Mesenchymal stem cell (in vitro differentiated cells and primary cell): ENCODE measurements around the gene OR2A14.

Source experiments
- DNase-seq: peaks from one replicate; pipeline ENCODE4 v3.0.0-alpha.2; 2013
- H2AFZ ChIP-seq: one replicate; pipeline ENCODE4 v1.6.1; 2013; ENCODE audit warnings: low read depth, mild to moderate bottlenecking, control low read depth, inconsistent platforms, low read length, moderate library complexity
- H2AK5ac ChIP-seq: 2 replicates; pipeline ENCODE4 v1.6.1; 2013; ENCODE audit warnings: low read length, moderate library complexity, mild to moderate bottlenecking, inconsistent platforms; ENCODE audit not compliant: severe bottlenecking
- H2BK120ac ChIP-seq: one replicate; pipeline ENCODE4 v1.6.1; 2013; ENCODE audit warnings: low read depth, mild to moderate bottlenecking, inconsistent platforms, low read length, moderate library complexity
- H2BK12ac ChIP-seq, 2 experiments: one replicate each; pipeline ENCODE4 v1.6.1; 2013; ENCODE audit warnings: inconsistent platforms in 2 of 2, low read length in 2 of 2, mild to moderate bottlenecking in 2 of 2, moderate library complexity in 2 of 2, control low read depth in 1 of 2
- H2BK15ac ChIP-seq: one replicate; pipeline ENCODE4 v1.6.1; 2013; ENCODE audit warnings: mild to moderate bottlenecking, low read depth, inconsistent platforms; ENCODE audit not compliant: poor library complexity, severe bottlenecking
- H2BK5ac ChIP-seq: 2 replicates; pipeline ENCODE4 v1.6.1; 2013; ENCODE audit warnings: low read depth, mild to moderate bottlenecking, low read length, control low read depth, inconsistent platforms; ENCODE audit not compliant: poor library complexity, severe bottlenecking
- H3K14ac ChIP-seq, 2 experiments: one replicate each; pipeline ENCODE4 v1.6.1; 2013; ENCODE audit warnings: inconsistent platforms in 2 of 2, low read length in 2 of 2, control low read depth in 1 of 2, mild to moderate bottlenecking in 1 of 2, moderate library complexity in 1 of 2
- H3K18ac ChIP-seq, 2 experiments: one replicate each; pipeline ENCODE4 v1.6.1; 2013; ENCODE audit warnings: inconsistent platforms in 2 of 2, low read length in 2 of 2, control low read depth in 1 of 2, low read depth in 1 of 2, mild to moderate bottlenecking in 1 of 2
- H3K23ac ChIP-seq, 2 experiments: one replicate each; pipeline ENCODE4 v1.6.1; 2013; ENCODE audit warnings: inconsistent platforms in 2 of 2, low read length in 2 of 2, mild to moderate bottlenecking in 2 of 2, moderate library complexity in 2 of 2, control low read depth in 1 of 2
- H3K27ac ChIP-seq: 2 replicates; pipeline ENCODE4 v1.5.1; 2013; ENCODE audit warnings: mild to moderate bottlenecking, moderate library complexity, low read length, control low read depth, inconsistent platforms; ENCODE audit not compliant: poor library complexity, severe bottlenecking
- H3K27me3 ChIP-seq, 2 experiments: 2 replicates each; pipeline versions ENCODE4 v1.6.1 to v1.7.0; 2013; ENCODE audit warnings: low read length in 2 of 2, mild to moderate bottlenecking in 2 of 2, moderate library complexity in 2 of 2, control low read depth in 1 of 2, inconsistent platforms in 1 of 2; ENCODE audit not compliant: control insufficient read depth in 1 of 2, insufficient read depth in 1 of 2
- H3K36me3 ChIP-seq, 2 experiments: 2 replicates each; pipeline versions ENCODE4 v1.6.1 to v1.7.0; 2013; ENCODE audit warnings: low read length in 2 of 2, control low read depth in 1 of 2, inconsistent platforms in 1 of 2, low read depth in 1 of 2, mild to moderate bottlenecking in 1 of 2; ENCODE audit not compliant: insufficient read depth in 2 of 2, control insufficient read depth in 1 of 2
- H3K4ac ChIP-seq, 2 experiments: one replicate each; pipeline ENCODE4 v1.6.1; 2013; ENCODE audit warnings: inconsistent platforms in 2 of 2, low read length in 2 of 2, mild to moderate bottlenecking in 2 of 2, moderate library complexity in 2 of 2, control low read depth in 1 of 2, low read depth in 1 of 2
- H3K4me1 ChIP-seq: 2 replicates; pipeline ENCODE4 v1.6.1; 2013; ENCODE audit warnings: low read depth, low read length, control low read depth; ENCODE audit not compliant: control insufficient read depth, insufficient read depth
- H3K4me2 ChIP-seq: 2 replicates; pipeline ENCODE4 v1.6.1; 2013; ENCODE audit warnings: low read length, mild to moderate bottlenecking, inconsistent platforms; ENCODE audit not compliant: poor library complexity, severe bottlenecking
- H3K4me3 ChIP-seq, 2 experiments: 2 replicates each; pipeline versions ENCODE4 v1.5.1 to v1.7.0; 2013; ENCODE audit warnings: low read length in 2 of 2, mild to moderate bottlenecking in 2 of 2, control low read depth in 1 of 2, low read depth in 1 of 2; ENCODE audit not compliant: insufficient read depth in 1 of 2
- H3K79me1 ChIP-seq: replicated peaks from 2 replicates; pipeline ENCODE4 v1.6.1; 2013; ENCODE audit warnings: mild to moderate bottlenecking, control low read depth, low read length, inconsistent platforms; ENCODE audit not compliant: poor library complexity, severe bottlenecking
- H3K9ac ChIP-seq: 2 replicates; pipeline ENCODE4 v1.7.0; 2013; ENCODE audit warnings: mild to moderate bottlenecking, low read length, moderate library complexity
- H3K9me3 ChIP-seq: 2 replicates; pipeline ENCODE4 v1.7.0; 2013; ENCODE audit warnings: mild to moderate bottlenecking, low read length; ENCODE audit not compliant: control insufficient read depth
- H4K8ac ChIP-seq: one replicate; pipeline ENCODE4 v1.6.1; 2013; ENCODE audit warnings: inconsistent platforms, mild to moderate bottlenecking, low read length, moderate library complexity
- H4K91ac ChIP-seq: one replicate; pipeline ENCODE4 v1.6.1; 2013; ENCODE audit warnings: mild to moderate bottlenecking, low read length, inconsistent platforms
- WGBS: methylation state at CpG from one replicate; pipeline ENCODE4 v1.1.7; 2013; ENCODE audit warnings: mixed read lengths; 5-methylcytosine and 5-hydroxymethylcytosine counted together

OR2A14 gene

DNA sequence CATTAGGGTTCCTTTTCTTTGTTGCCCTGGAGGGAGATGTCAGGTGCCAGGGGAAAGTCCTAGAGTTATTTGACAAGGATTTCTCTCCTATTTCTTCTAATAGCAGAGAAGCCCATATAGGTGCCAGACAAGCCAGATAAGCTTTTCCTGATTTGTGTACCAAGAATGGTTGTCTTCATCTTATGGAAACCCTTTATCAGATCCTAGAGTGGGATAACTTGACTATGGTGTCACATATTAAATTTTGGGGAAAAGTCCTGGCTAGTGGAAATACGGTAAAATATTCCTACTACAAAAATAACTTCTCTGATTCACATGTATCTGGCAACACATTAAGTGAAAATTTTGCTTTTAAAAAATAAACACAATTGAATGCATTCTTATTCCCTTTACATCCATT is 35.7 kb upstream of the OR2A14 start:
- Histone ChIP-seq H3K4me1 (no peaks in the 10 kb centered on the region), H2AK5ac (no peak overlapping the region), H3K36me3 (no peaks in the 10 kb centered on the region), H3K23ac (no peak overlapping the region), H3K9me3 (no peaks in the 10 kb centered on the region), H3K9ac (no peak overlapping the region), H4K91ac (no peak overlapping the region), H3K4me3 (no peak overlapping the region), H2BK5ac (no peak overlapping the region), H3K4me2 (no peak overlapping the region), H2BK15ac (no peak overlapping the region), H3K79me1 (no peaks in the 10 kb centered on the region), H3K14ac (no peak overlapping the region), H3K27me3 (no peaks in the 10 kb centered on the region), H2BK120ac (no peak overlapping the region), H3K18ac (no peak overlapping the region), H3K4ac (no peak overlapping the region), H2AFZ (no peak overlapping the region), H3K27ac (no peak overlapping the region), H2BK12ac (no peak overlapping the region), H4K8ac (no peak overlapping the region)
- no CpG with 5 or more reads among the region's 1 CpG for WGBS
- no peak for DNase-seq

DNA sequence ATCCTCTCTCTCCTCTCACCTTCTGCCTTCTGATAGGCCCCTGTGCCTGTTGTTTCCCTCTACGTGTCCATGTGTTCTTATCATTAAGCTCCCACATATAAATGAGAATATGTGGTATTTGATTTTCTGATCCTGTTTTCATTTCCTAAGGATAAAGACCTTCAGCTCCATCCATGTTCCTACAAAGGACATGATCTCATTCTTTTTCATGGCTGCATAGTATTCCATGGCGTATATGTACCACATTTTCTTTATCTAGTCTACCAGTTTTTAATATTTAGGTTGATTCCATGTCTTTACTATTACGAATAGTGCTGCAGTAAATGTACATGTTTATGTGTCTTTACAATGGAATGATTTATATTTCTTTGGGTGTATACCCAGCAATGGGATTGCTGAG is 32.3 kb upstream of the OR2A14 start:
- Histone ChIP-seq H2AK5ac (no peak overlapping the region), H3K36me3 (no peaks in the 10 kb centered on the region), H3K4me2 (no peak overlapping the region), H3K4me3 (no peak overlapping the region), H3K14ac (no peak overlapping the region), H3K18ac (no peak overlapping the region), H3K23ac (no peak overlapping the region), H2BK120ac (no peak overlapping the region), H3K4ac (no peak overlapping the region), H4K8ac (no peak overlapping the region), H2BK15ac (no peak overlapping the region), H3K4me1 (no peaks in the 10 kb centered on the region), H3K9me3 (no peaks in the 10 kb centered on the region), H3K27me3 (no peaks in the 10 kb centered on the region), H2AFZ (no peak overlapping the region), H3K9ac (no peak overlapping the region), H3K27ac (no peak overlapping the region), H3K79me1 (no peaks in the 10 kb centered on the region), H2BK5ac (no peak overlapping the region), H2BK12ac (no peak overlapping the region), H4K91ac (no peak overlapping the region)
- 61% methylated on average over 1 of the region's 3 CpGs for WGBS
- no peak for DNase-seq

DNA sequence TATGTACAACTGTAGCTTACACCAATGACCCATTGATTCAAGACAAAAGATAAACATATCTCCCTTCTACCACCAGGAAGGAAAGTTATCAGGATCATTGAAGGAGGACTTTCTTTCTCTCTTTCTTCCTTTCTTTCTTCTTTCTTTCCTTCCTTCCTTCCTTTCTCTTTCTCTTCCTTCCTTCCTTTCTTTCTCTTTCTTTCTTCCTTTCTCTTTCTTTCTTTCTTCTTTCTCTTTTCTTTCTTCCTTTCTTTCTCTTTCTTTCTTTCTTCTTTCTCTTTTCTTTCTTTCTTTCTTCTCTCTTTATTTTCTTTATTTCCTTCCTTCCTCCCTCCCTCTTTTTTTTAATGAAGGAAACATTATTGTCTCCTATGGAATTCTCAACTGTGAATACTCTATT is 24.2 kb upstream of the OR2A14 start:
- Histone ChIP-seq H2BK120ac (no peak overlapping the region), H3K9ac (no peak overlapping the region), H3K23ac (no peak overlapping the region), H3K36me3 (no peaks in the 10 kb centered on the region), H3K79me1 (no peaks in the 10 kb centered on the region), H3K4me3 (no peak overlapping the region), H4K91ac (no peak overlapping the region), H2AK5ac (no peak overlapping the region), H3K4ac (no peak overlapping the region), H3K18ac (no peak overlapping the region), H2BK15ac (no peak overlapping the region), H3K4me1 (no peaks in the 10 kb centered on the region), H3K9me3 (no peaks in the 10 kb centered on the region), H3K27me3 (no peaks in the 10 kb centered on the region), H3K4me2 (no peak overlapping the region), H4K8ac (no peak overlapping the region), H2BK5ac (no peak overlapping the region), H3K27ac (no peak overlapping the region), H2BK12ac (no peak overlapping the region), H3K14ac (no peak overlapping the region), H2AFZ (no peak overlapping the region)
- DNase-seq: no peak

DNA sequence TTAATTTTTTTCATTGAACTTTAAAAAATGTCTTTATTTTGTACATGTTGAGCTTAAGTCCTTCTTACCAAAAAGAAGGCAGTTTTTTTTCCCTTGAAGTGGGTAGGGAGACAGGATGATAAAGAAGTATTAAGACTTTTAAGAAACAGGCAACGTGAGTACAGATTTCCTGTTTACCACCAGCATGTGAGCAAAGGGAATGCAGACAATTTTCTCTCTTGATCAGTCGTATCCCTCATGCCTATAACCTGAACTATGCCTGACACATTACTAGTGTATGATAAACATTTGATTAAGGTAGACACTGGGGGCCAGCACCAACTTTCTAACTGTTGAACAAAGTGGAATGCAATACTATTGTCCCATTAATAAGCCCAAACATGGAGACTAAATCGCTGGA is 22.4 kb upstream of the OR2A14 start:
- no peak overlapping the region for H3K23ac ChIP-seq
- 51% methylated on average over 2 of the region's 3 CpGs for WGBS
- no peak overlapping the region for H4K8ac ChIP-seq

More for the DNA sequence above, 22.4 kb upstream of the OR2A14 start:
- DNase-seq: no peak
- no peak overlapping the region for H2BK12ac ChIP-seq
- H3K4me2 ChIP-seq: no peak overlapping the region
- H3K36me3 ChIP-seq: no peaks in the 10 kb centered on the region
- H4K91ac ChIP-seq: no peak overlapping the region
- no peak overlapping the region for H2BK120ac ChIP-seq
- no peak overlapping the region for H3K27ac ChIP-seq
- H3K9ac ChIP-seq: no peak overlapping the region
- H3K14ac ChIP-seq: no peak overlapping the region
- H3K4ac ChIP-seq: no peak overlapping the region
- no peaks in the 10 kb centered on the region for H3K79me1 ChIP-seq
- H2BK5ac ChIP-seq: no peak overlapping the region
- no peak overlapping the region for H3K4me3 ChIP-seq
- H2AFZ ChIP-seq: no peak overlapping the region
- H3K27me3 ChIP-seq: no peaks in the 10 kb centered on the region
- no peaks in the 10 kb centered on the region for H3K9me3 ChIP-seq
- H2AK5ac ChIP-seq: no peak overlapping the region
- H3K18ac ChIP-seq: no peak overlapping the region
- no peak overlapping the region for H2BK15ac ChIP-seq
- no peaks in the 10 kb centered on the region for H3K4me1 ChIP-seq
